ENCODE measurements around the gene TIMELESS. TPM values are rescaled to one million over a fixed set of nuclear protein-coding genes. Genes with fewer than 3 reads are reported as not detected.
A peak's percentile ranks its signal among the peaks of the same experiment; 100 is the strongest.

TIMELESS gene
- total and polyA plus RNA-seq, 9 of the 15 experiments (the other 6 are each of a cell fraction or from before 2014, with no cell fraction given): 11.9 to 59.2 (median 35.8) TPM

- TF ChIP-seq ZNF561 (CRISPR knock-in tag; conservative IDR thresholded peaks at IDR 0.05): no peak
- TF ChIP-seq FOXP4 (CRISPR knock-in tag; IDR thresholded peaks at IDR 0.05; ENCODE audit: borderline replicate concordance): no peak; the same call in 1 of the 2 replicates
- TF ChIP-seq CBX3 (IDR thresholded peaks at IDR 0.05; ENCODE audit: borderline replicate concordance in 1 of 2, low read length in 2 of 2): no peak
- TF ChIP-seq ZNF408 (CRISPR knock-in tag; IDR thresholded peaks at IDR 0.05; ENCODE audit: low read depth): no peak
- no peak for TF ChIP-seq ASH1L (IDR thresholded peaks at IDR 0.05; ENCODE audit: borderline replicate concordance, low read depth, partially characterized antibody)
- peak in 1 of 2 experiments; percentile 57; a peak in 1 of 4 replicates for TF ChIP-seq ZMIZ1 (IDR thresholded peaks at IDR 0.05; ENCODE audit: low read depth in 2 of 2, low read length in 2 of 2)
- no peak for TF ChIP-seq MLLT1 (IDR thresholded peaks at IDR 0.05)
- peak; percentile 42; the same call in 1 of the 2 replicates for TF ChIP-seq JUND (IDR thresholded peaks at IDR 0.05; ENCODE audit: borderline replicate concordance, low read depth, low read length)
- no peak for TF ChIP-seq JUND (tag; IDR thresholded peaks at IDR 0.05; ENCODE audit: borderline replicate concordance, low read depth, low read length)
- TF ChIP-seq SFPQ (IDR thresholded peaks at IDR 0.05; ENCODE audit: low read depth, low read length): no peak
- TF ChIP-seq FOXM1 (IDR thresholded peaks at IDR 0.05; ENCODE audit: low read depth): no peak
- TF ChIP-seq FOXM1 (CRISPR knock-in tag; IDR thresholded peaks at IDR 0.05; ENCODE audit: low read depth): peak; percentile 35; the same call in 1 of the 2 replicates
- peak; percentile 54 for TF ChIP-seq TAF9B (IDR thresholded peaks at IDR 0.05; ENCODE audit: partially characterized antibody)
- TF ChIP-seq MEF2D (tag; conservative IDR thresholded peaks at IDR 0.05; ENCODE audit: low read depth): no peak
- TF ChIP-seq ZNF780A (CRISPR knock-in tag; IDR thresholded peaks at IDR 0.05): no peak
Measured at GRCh38 chr12:56448860-56449621, at the start of gene TIMELESS (continued).
